ENCODE results near the gene WNT5B. TPM values are rescaled to one million over a fixed set of nuclear protein-coding genes. Genes with fewer than 3 reads are reported as not detected.

The WNT5B gene
- total and polyA plus RNA-seq, 9 of the 15 experiments (the other 6 are each of a cell fraction or from before 2014, with no cell fraction given) = 0.42 to 16.8 (median 5.4) TPM

DNA sequence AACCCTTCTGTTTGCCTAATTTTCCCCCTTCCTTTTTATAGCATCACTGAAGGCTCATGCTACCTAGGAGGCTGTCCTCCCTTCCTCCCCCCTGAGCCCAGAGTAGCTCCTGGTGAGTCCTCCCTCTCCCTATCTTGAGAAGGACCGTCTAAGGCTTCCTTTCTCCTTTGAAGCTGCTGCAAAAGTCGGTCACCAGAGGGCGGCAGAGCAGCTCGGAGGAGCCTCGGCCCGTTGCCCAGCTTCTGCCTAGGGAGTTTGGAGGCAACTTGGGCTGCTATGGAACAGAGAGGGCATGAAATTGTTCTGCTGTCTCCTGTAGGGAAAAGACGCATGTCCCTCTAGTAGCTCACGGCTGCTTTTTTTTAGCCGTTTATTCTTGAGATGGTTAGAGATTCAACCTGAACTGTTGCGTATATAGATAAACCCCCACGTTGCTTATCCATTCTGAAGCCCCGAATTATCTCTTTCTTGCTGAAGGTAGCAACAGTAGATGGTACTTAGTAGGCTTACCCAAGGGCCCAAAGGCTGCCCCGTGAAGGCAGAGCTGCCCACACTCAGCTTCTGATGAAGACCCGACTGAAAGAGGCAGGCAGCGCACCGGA lies 5.7 kb downstream of the WNT5B start (continued):
- no peak for TF ChIP-seq MXD1 (CRISPR knock-in tag; IDR thresholded peaks at IDR 0.05; ENCODE audit: borderline replicate concordance, poor library complexity, severe bottlenecking)
- TF ChIP-seq FOXA3 (CRISPR knock-in tag; conservative IDR thresholded peaks at IDR 0.05 in 1 of 2, IDR thresholded peaks at IDR 0.05 in 1 of 2) = no peak
- TF ChIP-seq ILF3 (IDR thresholded peaks at IDR 0.05; ENCODE audit: borderline replicate concordance) = no peak
- peak; percentile 69 for TF ChIP-seq SMC3 (conservative IDR thresholded peaks at IDR 0.05; ENCODE audit: insufficient read depth, low read depth, low read length)
- no peak for TF ChIP-seq MAFG (tag; conservative IDR thresholded peaks at IDR 0.05)
- no peak for TF ChIP-seq ZSCAN29 (IDR thresholded peaks at IDR 0.05)
- TF ChIP-seq ARID1B (IDR thresholded peaks at IDR 0.05) = no peak
- TF ChIP-seq RAD21 (CRISPR knock-in tag; conservative IDR thresholded peaks at IDR 0.05 in 1 of 2, IDR thresholded peaks at IDR 0.05 in 1 of 2) = peak; percentile 79 to 81
- TF ChIP-seq SMARCB1 (IDR thresholded peaks at IDR 0.05; ENCODE audit: insufficient read length, low read depth) = no peak
- TF ChIP-seq, protein P1, sequence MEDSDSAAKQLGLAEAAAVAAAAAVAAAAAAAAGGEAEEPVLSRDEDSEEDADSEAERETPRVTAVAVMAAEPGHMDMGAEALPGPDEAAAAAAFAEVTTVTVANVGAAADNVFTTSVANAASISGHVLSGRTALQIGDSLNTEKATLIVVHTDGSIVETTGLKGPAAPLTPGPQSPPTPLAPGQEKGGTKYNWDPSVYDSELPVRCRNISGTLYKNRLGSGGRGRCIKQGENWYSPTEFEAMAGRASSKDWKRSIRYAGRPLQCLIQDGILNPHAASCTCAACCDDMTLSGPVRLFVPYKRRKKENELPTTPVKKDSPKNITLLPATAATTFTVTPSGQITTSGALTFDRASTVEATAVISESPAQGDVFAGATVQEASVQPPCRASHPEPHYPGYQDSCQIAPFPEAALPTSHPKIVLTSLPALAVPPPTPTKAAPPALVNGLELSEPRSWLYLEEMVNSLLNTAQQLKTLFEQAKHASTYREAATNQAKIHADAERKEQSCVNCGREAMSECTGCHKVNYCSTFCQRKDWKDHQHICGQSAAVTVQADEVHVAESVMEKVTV (CRISPR knock-in tag; IDR thresholded peaks at IDR 0.05) = 0 out of 2 replicates have a peak, but pooled peaks have one; percentile 38
- peak; percentile 50; the same call in 1 of the 2 replicates for TF ChIP-seq CTBP1 (IDR thresholded peaks at IDR 0.05; ENCODE audit: borderline replicate concordance)
- no peak for TF ChIP-seq RB1 (IDR thresholded peaks at IDR 0.05; ENCODE audit: low read depth)
- TF ChIP-seq, protein P2, sequence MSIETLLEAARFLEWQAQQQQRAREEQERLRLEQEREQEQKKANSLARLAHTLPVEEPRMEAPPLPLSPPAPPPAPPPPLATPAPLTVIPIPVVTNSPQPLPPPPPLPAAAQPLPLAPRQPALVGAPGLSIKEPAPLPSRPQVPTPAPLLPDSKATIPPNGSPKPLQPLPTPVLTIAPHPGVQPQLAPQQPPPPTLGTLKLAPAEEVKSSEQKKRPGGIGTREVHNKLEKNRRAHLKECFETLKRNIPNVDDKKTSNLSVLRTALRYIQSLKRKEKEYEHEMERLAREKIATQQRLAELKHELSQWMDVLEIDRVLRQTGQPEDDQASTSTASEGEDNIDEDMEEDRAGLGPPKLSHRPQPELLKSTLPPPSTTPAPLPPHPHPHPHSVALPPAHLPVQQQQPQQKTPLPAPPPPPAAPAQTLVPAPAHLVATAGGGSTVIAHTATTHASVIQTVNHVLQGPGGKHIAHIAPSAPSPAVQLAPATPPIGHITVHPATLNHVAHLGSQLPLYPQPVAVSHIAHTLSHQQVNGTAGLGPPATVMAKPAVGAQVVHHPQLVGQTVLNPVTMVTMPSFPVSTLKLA (conservative IDR thresholded peaks at IDR 0.05) = no peak
- TF ChIP-seq, protein P3, sequence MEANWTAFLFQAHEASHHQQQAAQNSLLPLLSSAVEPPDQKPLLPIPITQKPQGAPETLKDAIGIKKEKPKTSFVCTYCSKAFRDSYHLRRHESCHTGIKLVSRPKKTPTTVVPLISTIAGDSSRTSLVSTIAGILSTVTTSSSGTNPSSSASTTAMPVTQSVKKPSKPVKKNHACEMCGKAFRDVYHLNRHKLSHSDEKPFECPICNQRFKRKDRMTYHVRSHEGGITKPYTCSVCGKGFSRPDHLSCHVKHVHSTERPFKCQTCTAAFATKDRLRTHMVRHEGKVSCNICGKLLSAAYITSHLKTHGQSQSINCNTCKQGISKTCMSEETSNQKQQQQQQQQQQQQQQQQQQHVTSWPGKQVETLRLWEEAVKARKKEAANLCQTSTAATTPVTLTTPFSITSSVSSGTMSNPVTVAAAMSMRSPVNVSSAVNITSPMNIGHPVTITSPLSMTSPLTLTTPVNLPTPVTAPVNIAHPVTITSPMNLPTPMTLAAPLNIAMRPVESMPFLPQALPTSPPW (CRISPR knock-in tag; IDR thresholded peaks at IDR 0.05) = 0 out of 2 replicates have a peak, but pooled peaks have one; percentile 16
- TF ChIP-seq KLF16 (IDR thresholded peaks at IDR 0.05) = 0 out of 2 replicates have a peak, but pooled peaks have one; percentile 25
- TF ChIP-seq CTCF (IDR thresholded peaks at IDR 0.05 in 2 of 3, conservative IDR thresholded peaks at IDR 0.05 in 1 of 3; ENCODE audit: insufficient read depth in 2 of 3, low read depth in 1 of 3, low read length in 3 of 3) = peak; percentile 78 to 86 (median 78)
- no peak for TF ChIP-seq IFI16 (CRISPR knock-in tag; IDR thresholded peaks at IDR 0.05)
- TF ChIP-seq EP300 (IDR thresholded peaks at IDR 0.05; ENCODE audit: low read length) = no peak
- 0 out of 4 replicates have a peak, but pooled peaks of 1 of the 2 experiments have one; percentile 33 for TF ChIP-seq MAZ (CRISPR knock-in tag; conservative IDR thresholded peaks at IDR 0.05 in 1 of 2, IDR thresholded peaks at IDR 0.05 in 1 of 2)

All from K562 (cell line).